Loucy (cell line): ENCODE results near the gene BACH2.

Experiments used
- EZH2phosphoT487 ChIP-seq: fragments of 200-600 bp; IDR thresholded peaks from 2 replicates; pipeline ENCODE4 v1.6.1; 2018; ENCODE audit warnings: antibody characterized with exemption, mild to moderate bottlenecking, moderate library complexity, borderline replicate concordance
- TF ChIP-seq, protein P1 (sequence below): fragments of 200-600 bp; sonication (generic); conservative IDR thresholded peaks from 2 replicates; pipeline ENCODE4 v1.5.1; 2014; ENCODE audit warnings: mild to moderate bottlenecking, antibody characterized with exemption, low read length

- TF ChIP-seq EZH2phosphoT487, result no peak
- TF ChIP-seq, protein P1, sequence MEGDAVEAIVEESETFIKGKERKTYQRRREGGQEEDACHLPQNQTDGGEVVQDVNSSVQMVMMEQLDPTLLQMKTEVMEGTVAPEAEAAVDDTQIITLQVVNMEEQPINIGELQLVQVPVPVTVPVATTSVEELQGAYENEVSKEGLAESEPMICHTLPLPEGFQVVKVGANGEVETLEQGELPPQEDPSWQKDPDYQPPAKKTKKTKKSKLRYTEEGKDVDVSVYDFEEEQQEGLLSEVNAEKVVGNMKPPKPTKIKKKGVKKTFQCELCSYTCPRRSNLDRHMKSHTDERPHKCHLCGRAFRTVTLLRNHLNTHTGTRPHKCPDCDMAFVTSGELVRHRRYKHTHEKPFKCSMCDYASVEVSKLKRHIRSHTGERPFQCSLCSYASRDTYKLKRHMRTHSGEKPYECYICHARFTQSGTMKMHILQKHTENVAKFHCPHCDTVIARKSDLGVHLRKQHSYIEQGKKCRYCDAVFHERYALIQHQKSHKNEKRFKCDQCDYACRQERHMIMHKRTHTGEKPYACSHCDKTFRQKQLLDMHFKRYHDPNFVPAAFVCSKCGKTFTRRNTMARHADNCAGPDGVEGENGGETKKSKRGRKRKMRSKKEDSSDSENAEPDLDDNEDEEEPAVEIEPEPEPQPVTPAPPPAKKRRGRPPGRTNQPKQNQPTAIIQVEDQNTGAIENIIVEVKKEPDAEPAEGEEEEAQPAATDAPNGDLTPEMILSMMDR, result no peak
Observed at GRCh38 chr6:90086517-90086916, 210.1 kb downstream of the BACH2 start.
